22Rv1 (cell line): ENCODE measurements around the gene CYS1.

Source experiments
- CTCF ChIP-seq: fragments of 450-650 bp; IDR thresholded peaks from 2 replicates; pipeline ENCODE4 v1.5.1; 2017; ENCODE audit warnings: mild to moderate bottlenecking
- ZFX ChIP-seq: fragments of 450-650 bp; IDR thresholded peaks from 2 replicates; pipeline ENCODE4 v1.6.1; 2017; ENCODE audit warnings: antibody characterized with exemption, borderline replicate concordance

GRCh38 chr2:10075101-10075500 lies 5.1 kb downstream of the CYS1 start:
- TF ChIP-seq CTCF (no peak), ZFX (no peak)
